PFSK-1 (cell line): ENCODE data around the gene TTBK2.

Experiments used
- FOXP2 ChIP-seq: optimal IDR thresholded peaks from 2 replicates; pipeline ENCODE3; 2011; ENCODE audit warnings: borderline replicate concordance, control low read depth, inconsistent platforms; ENCODE audit not compliant: insufficient read depth; ENCODE audit errors: extremely low read length, extremely low read depth
- POLR2AphosphoS5 ChIP-seq: IDR thresholded peaks from 2 replicates; pipeline ENCODE4 v1.6.1; 2012; ENCODE audit warnings: low read depth, mild to moderate bottlenecking, control low read depth, low read length, moderate library complexity
- SIN3A ChIP-seq: IDR thresholded peaks from 2 replicates; pipeline ENCODE4 v1.6.1; 2012; ENCODE audit warnings: mild to moderate bottlenecking, low read length, moderate library complexity, borderline replicate concordance; ENCODE audit not compliant: insufficient read depth
- TAF1 ChIP-seq: IDR thresholded peaks from 2 replicates; pipeline ENCODE4 v1.6.1; 2012; ENCODE audit warnings: low read length, control low read depth, borderline replicate concordance; ENCODE audit not compliant: insufficient read depth
- TF ChIP-seq, protein P1 (sequence below), 2 experiments: IDR thresholded peaks; 2 replicates each; pipeline versions ENCODE4 v1.6.1 to v1.8.0; 2011 to 2012; ENCODE audit warnings: low read depth in 2 of 2, low read length in 2 of 2, control low read depth in 1 of 2, inconsistent platforms in 1 of 2, mild to moderate bottlenecking in 1 of 2, moderate library complexity in 1 of 2; ENCODE audit not compliant: insufficient read depth in 1 of 2

The TTBK2 gene

DNA sequence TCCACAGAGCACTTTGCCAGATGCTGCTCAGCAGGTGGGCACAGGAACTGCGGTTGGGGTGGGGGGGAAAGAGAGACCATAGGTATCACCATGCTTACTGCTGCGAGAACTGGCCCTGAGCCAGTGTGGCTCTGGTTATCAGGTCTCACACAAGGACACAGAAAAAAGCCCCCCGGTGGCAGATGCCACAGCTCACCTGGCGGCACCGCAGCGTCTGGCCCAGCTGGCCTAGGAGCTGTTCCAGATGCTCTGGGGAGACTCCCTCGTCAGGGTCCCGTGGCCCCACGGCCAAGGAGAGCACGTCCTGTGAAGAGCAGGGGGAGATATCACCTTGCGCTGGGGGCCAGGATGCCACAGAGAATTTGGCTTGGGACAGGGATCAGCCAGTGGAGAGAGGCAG, 194.5 kb downstream of the TTBK2 start:
- TF ChIP-seq TAF1 (no peak), POLR2AphosphoS5 (no peak), SIN3A (no peak), FOXP2 (no peak)
- TF ChIP-seq, protein P1, sequence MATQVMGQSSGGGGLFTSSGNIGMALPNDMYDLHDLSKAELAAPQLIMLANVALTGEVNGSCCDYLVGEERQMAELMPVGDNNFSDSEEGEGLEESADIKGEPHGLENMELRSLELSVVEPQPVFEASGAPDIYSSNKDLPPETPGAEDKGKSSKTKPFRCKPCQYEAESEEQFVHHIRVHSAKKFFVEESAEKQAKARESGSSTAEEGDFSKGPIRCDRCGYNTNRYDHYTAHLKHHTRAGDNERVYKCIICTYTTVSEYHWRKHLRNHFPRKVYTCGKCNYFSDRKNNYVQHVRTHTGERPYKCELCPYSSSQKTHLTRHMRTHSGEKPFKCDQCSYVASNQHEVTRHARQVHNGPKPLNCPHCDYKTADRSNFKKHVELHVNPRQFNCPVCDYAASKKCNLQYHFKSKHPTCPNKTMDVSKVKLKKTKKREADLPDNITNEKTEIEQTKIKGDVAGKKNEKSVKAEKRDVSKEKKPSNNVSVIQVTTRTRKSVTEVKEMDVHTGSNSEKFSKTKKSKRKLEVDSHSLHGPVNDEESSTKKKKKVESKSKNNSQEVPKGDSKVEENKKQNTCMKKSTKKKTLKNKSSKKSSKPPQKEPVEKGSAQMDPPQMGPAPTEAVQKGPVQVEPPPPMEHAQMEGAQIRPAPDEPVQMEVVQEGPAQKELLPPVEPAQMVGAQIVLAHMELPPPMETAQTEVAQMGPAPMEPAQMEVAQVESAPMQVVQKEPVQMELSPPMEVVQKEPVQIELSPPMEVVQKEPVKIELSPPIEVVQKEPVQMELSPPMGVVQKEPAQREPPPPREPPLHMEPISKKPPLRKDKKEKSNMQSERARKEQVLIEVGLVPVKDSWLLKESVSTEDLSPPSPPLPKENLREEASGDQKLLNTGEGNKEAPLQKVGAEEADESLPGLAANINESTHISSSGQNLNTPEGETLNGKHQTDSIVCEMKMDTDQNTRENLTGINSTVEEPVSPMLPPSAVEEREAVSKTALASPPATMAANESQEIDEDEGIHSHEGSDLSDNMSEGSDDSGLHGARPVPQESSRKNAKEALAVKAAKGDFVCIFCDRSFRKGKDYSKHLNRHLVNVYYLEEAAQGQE (IDR thresholded peaks at IDR 0.05; ENCODE audit: insufficient read depth in 1 of 2, low read depth in 2 of 2, low read length in 2 of 2), result no peak

- no peak for TF ChIP-seq SIN3A
- TF ChIP-seq FOXP2, result no peak
- no peak for TF ChIP-seq POLR2AphosphoS5
- no peak for TF ChIP-seq TAF1
- TF ChIP-seq, protein P1 (IDR thresholded peaks at IDR 0.05; ENCODE audit: insufficient read depth in 1 of 2, low read depth in 2 of 2, low read length in 2 of 2), result no peak
Measured at GRCh38 chr15:42725331-42725903, 195.2 kb downstream of the TTBK2 start.

GRCh38 chr15:42724276-42724675, 196.3 kb downstream of the TTBK2 start:
- TF ChIP-seq TAF1 (no peak), FOXP2 (no peak), SIN3A (no peak), POLR2AphosphoS5 (no peak)
- TF ChIP-seq, protein P1 (IDR thresholded peaks at IDR 0.05; ENCODE audit: insufficient read depth in 1 of 2, low read depth in 2 of 2, low read length in 2 of 2), result no peak

- no peak for TF ChIP-seq FOXP2
- TF ChIP-seq TAF1, result no peak
- TF ChIP-seq, protein P1 (IDR thresholded peaks at IDR 0.05; ENCODE audit: insufficient read depth in 1 of 2, low read depth in 2 of 2, low read length in 2 of 2), result no peak
- no peak for TF ChIP-seq SIN3A
- no peak for TF ChIP-seq POLR2AphosphoS5
Measured at GRCh38 chr15:42723068-42723467, 197.5 kb downstream of the TTBK2 start.

DNA sequence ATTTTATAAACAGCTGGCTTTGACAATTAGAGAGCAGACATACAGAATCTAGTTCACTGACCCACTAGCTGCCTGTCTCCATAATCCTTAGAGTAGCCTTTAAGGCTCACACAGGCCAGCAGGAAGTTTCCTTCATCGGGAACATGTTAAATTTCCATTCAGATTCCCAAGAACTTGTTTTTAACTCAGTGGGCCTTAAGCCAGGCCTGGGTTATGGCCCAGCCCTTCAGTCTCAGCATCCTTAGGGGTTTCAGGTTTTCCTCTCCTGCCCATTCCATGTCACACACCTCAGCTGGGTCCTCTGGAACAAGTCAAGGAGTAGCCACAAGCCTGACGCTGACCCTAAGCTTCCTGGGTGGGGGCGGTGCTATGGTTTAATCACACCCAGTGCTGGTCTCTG, 198.7 kb downstream of the TTBK2 start:
- TF ChIP-seq TAF1 (no peak), POLR2AphosphoS5 (no peak), FOXP2 (no peak), SIN3A (no peak)
- TF ChIP-seq, protein P1 (IDR thresholded peaks at IDR 0.05; ENCODE audit: insufficient read depth in 1 of 2, low read depth in 2 of 2, low read length in 2 of 2), result no peak
